Muscle layer of duodenum (tissue), 2 donors: ENCODE data around the gene MLLT10.

Experiments used
- H3K27ac ChIP-seq: one replicate; pipeline ENCODE4 v1.7.0; 2013; ENCODE audit warnings: mild to moderate bottlenecking, low read length
- H3K27me3 ChIP-seq: one replicate; pipeline ENCODE4 v1.7.0; 2013; ENCODE audit warnings: low read depth, mild to moderate bottlenecking, control low read depth, low read length
- H3K36me3 ChIP-seq, 2 donors: one replicate each; pipeline ENCODE4 v1.7.0; 2013; ENCODE audit warnings: low read length in 2 of 2, control low read depth in 1 of 2, mild to moderate bottlenecking in 1 of 2; ENCODE audit not compliant: insufficient read depth in 2 of 2, control insufficient read depth in 1 of 2
- H3K4me1 ChIP-seq, 2 donors: one replicate each; pipeline ENCODE4 v1.7.0; 2013; ENCODE audit warnings: low read length in 2 of 2, mild to moderate bottlenecking in 2 of 2, control low read depth in 1 of 2, moderate library complexity in 1 of 2; ENCODE audit not compliant: insufficient read depth in 2 of 2, control insufficient read depth in 1 of 2
- H3K4me3 ChIP-seq, 2 donors: one replicate each; pipeline ENCODE4 v1.7.0; 2013; ENCODE audit warnings: low read length in 2 of 2, low read depth in 1 of 2, mild to moderate bottlenecking in 1 of 2
- H3K9me3 ChIP-seq, 2 donors: one replicate each; pipeline ENCODE4 v1.7.0; 2013; ENCODE audit warnings: low read length in 2 of 2, control low read depth in 1 of 2, mild to moderate bottlenecking in 1 of 2; ENCODE audit not compliant: control insufficient read depth in 1 of 2
- donor health status: healthy.

Gene MLLT10

GRCh38 chr10:21503542-21503941, 30.5 kb upstream of the MLLT10 start:
- peaks cover 3% of the 10 kb centered on the region for H3K27me3 ChIP-seq
- H3K27ac ChIP-seq = no peak overlapping the region
- no peaks in the 10 kb centered on the region for H3K4me1 ChIP-seq
- no peaks in the 10 kb centered on the region for H3K36me3 ChIP-seq
- H3K9me3 ChIP-seq = no peaks in the 10 kb centered on the region
- H3K4me3 ChIP-seq = no peak overlapping the region

GRCh38 chr10:21505711-21506278, 28.2 kb upstream of the MLLT10 start:
- no peak overlapping the region for H3K4me3 ChIP-seq
- peaks cover 3% of the 10 kb centered on the region for H3K27me3 ChIP-seq
- no peaks in the 10 kb centered on the region for H3K36me3 ChIP-seq
- H3K4me1 ChIP-seq = peaks cover 0 to 4% of the 10 kb centered on the region in 2 donors
- H3K27ac ChIP-seq = no peak overlapping the region
- H3K9me3 ChIP-seq = no peaks in the 10 kb centered on the region

GRCh38 chr10:21506351-21506750, 27.7 kb upstream of the MLLT10 start:
- Histone ChIP-seq H3K36me3 (no peaks in the 10 kb centered on the region), H3K9me3 (no peaks in the 10 kb centered on the region), H3K27ac (no peak overlapping the region), H3K4me1 (peaks cover 0 to 6% of the 10 kb centered on the region in 2 donors), H3K4me3 (no peak overlapping the region), H3K27me3 (peaks cover 3% of the 10 kb centered on the region)

GRCh38 chr10:21507150-21507549, 26.9 kb upstream of the MLLT10 start:
- Histone ChIP-seq H3K9me3 (no peaks in the 10 kb centered on the region), H3K4me1 (peaks cover 0 to 6% of the 10 kb centered on the region in 2 donors), H3K36me3 (no peaks in the 10 kb centered on the region), H3K27ac (no peak overlapping the region), H3K4me3 (no peak overlapping the region), H3K27me3 (no peaks in the 10 kb centered on the region)

GRCh38 chr10:21508706-21509331, 25.2 kb upstream of the MLLT10 start:
- Histone ChIP-seq H3K9me3 (no peaks in the 10 kb centered on the region), H3K27ac (no peak overlapping the region), H3K27me3 (no peaks in the 10 kb centered on the region), H3K4me3 (no peak overlapping the region), H3K36me3 (no peaks in the 10 kb centered on the region), H3K4me1 (peaks cover 0 to 6% of the 10 kb centered on the region in 2 donors)

GRCh38 chr10:21509341-21510240, 24.4 kb upstream of the MLLT10 start:
- H3K4me1 ChIP-seq = peaks cover 0 to 6% of the 10 kb centered on the region in 2 donors
- no peaks in the 10 kb centered on the region for H3K27me3 ChIP-seq
- H3K27ac ChIP-seq = no peak overlapping the region
- peak overlapping the region in 1 of 2 donors; percentile 46 for H3K4me3 ChIP-seq
- no peaks in the 10 kb centered on the region for H3K36me3 ChIP-seq
- H3K9me3 ChIP-seq = no peaks in the 10 kb centered on the region

GRCh38 chr10:21510241-21511094, 23.6 kb upstream of the MLLT10 start:
- Histone ChIP-seq H3K27me3 (no peaks in the 10 kb centered on the region), H3K27ac (no peak overlapping the region), H3K4me1 (peaks cover 0 to 10% of the 10 kb centered on the region in 2 donors)

GRCh38 chr10:21511095-21511570, 22.9 kb upstream of the MLLT10 start:
- Histone ChIP-seq H3K27ac (no peak overlapping the region), H3K36me3 (no peaks in the 10 kb centered on the region), H3K27me3 (no peaks in the 10 kb centered on the region), H3K4me3 (no peak overlapping the region), H3K4me1 (peaks cover 0 to 16% of the 10 kb centered on the region in 2 donors), H3K9me3 (no peaks in the 10 kb centered on the region)

More at GRCh38 chr10:21510241-21511094, 23.6 kb upstream of the MLLT10 start:
- peak overlapping the region in 1 of 2 donors; percentile 46 for H3K4me3 ChIP-seq
- H3K9me3 ChIP-seq = no peaks in the 10 kb centered on the region
- no peaks in the 10 kb centered on the region for H3K36me3 ChIP-seq

GRCh38 chr10:21511946-21512572, 22.0 kb upstream of the MLLT10 start:
- Histone ChIP-seq H3K4me1 (peaks cover 0 to 16% of the 10 kb centered on the region in 2 donors), H3K36me3 (no peaks in the 10 kb centered on the region), H3K9me3 (no peaks in the 10 kb centered on the region), H3K4me3 (no peak overlapping the region), H3K27ac (no peak overlapping the region), H3K27me3 (no peaks in the 10 kb centered on the region)

- Histone ChIP-seq H3K9me3 (no peaks in the 10 kb centered on the region), H3K27me3 (peaks cover under 1% of the 10 kb centered on the region), H3K27ac (no peak overlapping the region), H3K36me3 (no peaks in the 10 kb centered on the region), H3K4me3 (no peak overlapping the region), H3K4me1 (peaks cover 0 to 21% of the 10 kb centered on the region in 2 donors)
Measured at GRCh38 chr10:21512573-21513404, 21.2 kb upstream of the MLLT10 start.
